Measurements from ENCODE around the gene PARVA. TPM values are rescaled to one million over a fixed set of nuclear protein-coding genes. Genes with fewer than 3 reads are reported as not detected.
"Not testable (repeated sequence)": the region's sequence is repeated elsewhere in the genome, so short reads cannot be mapped to it uniquely, and the experiment has no call there.

PARVA gene
- under 1 TPM; 0.22 to 0.38 TPM for total RNA-seq

- H3K27me3 Mint-ChIP-seq (ENCODE audit: low read depth) = peaks cover 8% of the 10 kb centered on the region
- no peaks in the 10 kb centered on the region for H3K36me3 Mint-ChIP-seq (ENCODE audit: low read depth)
- intact Hi-C loops (cut with micrococcal nuclease) = loop anchor here (5.0 kb wide), 1 partner anchor 295 kb away; the partner anchor contains the start of gene TEAD1
Measured at GRCh38 chr11:12377106-12377823, at the start of gene PARVA. Gene PARVA (plus strand): TSS chr11:12377571. CDS start chr11:12377648, 77 bp downstream.

GRCh38 chr11:12329169-12329568 lies 48.2 kb upstream of the PARVA start:
- no peaks in the 10 kb centered on the region for H3K36me3 Mint-ChIP-seq (ENCODE audit: low read depth)
- CTCF ChIA-PET = interaction anchor here (1.3 kb wide), 1 partner anchor 8 kb away, joined by 3 read pairs; no protein-coding TSS in a partner anchor
- no peak for DNase-seq
- H3K9me3 Mint-ChIP-seq = no peaks in the 10 kb centered on the region
- no peak overlapping the region for H3K4me3 Mint-ChIP-seq
- no peaks in the 10 kb centered on the region for H3K27me3 Mint-ChIP-seq (ENCODE audit: low read depth)
- intact Hi-C loops (cut with micrococcal nuclease) = no loop called here
- H3K4me1 Mint-ChIP-seq (ENCODE audit: low read depth) = peaks cover 3% of the 10 kb centered on the region
- no peak overlapping the region for H3K27ac Mint-ChIP-seq

More at GRCh38 chr11:12377106-12377823, at the start of gene PARVA:
- CTCF ChIA-PET = interaction anchor here (1.1 kb wide), 1 partner anchor 46 kb away, joined by 3 read pairs; no protein-coding TSS in a partner anchor
- Mint-ChIP-seq H3K9me3 (no peaks in the 10 kb centered on the region), H3K4me1 (ENCODE audit: low read depth) (peaks cover 10% of the 10 kb centered on the region), H3K27ac (no peak within 1 kb of the TSS), H3K4me3 (peak within 1 kb of the TSS; percentile 71)
- no peak for DNase-seq

- Mint-ChIP-seq H3K4me1 (ENCODE audit: low read depth) (peaks cover 3% of the 10 kb centered on the region), H3K27me3 (ENCODE audit: low read depth) (no peaks in the 10 kb centered on the region), H3K4me3 (no peak overlapping the region), H3K9me3 (no peaks in the 10 kb centered on the region), H3K27ac (no peak overlapping the region), H3K36me3 (ENCODE audit: low read depth) (no peaks in the 10 kb centered on the region)
- CTCF ChIA-PET = interaction anchor here (0.6 to 4.1 kb wide), 5 partner anchors 9 to 560 kb away, joined by 3 to 54 read pairs (median 4); no protein-coding TSS in a partner anchor
- intact Hi-C loops (cut with micrococcal nuclease) = loop anchor here (10.0 kb wide), 2 partner anchors 485 to 855 kb away; no protein-coding TSS in a partner anchor
- DNase-seq = no peak
Measured at GRCh38 chr11:12329797-12330196, 47.6 kb upstream of the PARVA start.

- H3K4me3 Mint-ChIP-seq = no peak overlapping the region
- intact Hi-C loops (cut with micrococcal nuclease) = loop anchor here (1.0 to 10.0 kb wide), 5 partner anchors 269 to 854 kb away; no protein-coding TSS in a partner anchor
- no peaks in the 10 kb centered on the region for H3K36me3 Mint-ChIP-seq (ENCODE audit: low read depth)
- CTCF ChIA-PET = interaction anchor here (0.6 to 4.1 kb wide), 35 partner anchors 10 to 853 kb away, joined by 3 to 54 read pairs (median 4); no protein-coding TSS in a partner anchor
- H3K27me3 Mint-ChIP-seq (ENCODE audit: low read depth) = no peaks in the 10 kb centered on the region
- no peak for DNase-seq
- no peak overlapping the region for H3K27ac Mint-ChIP-seq
- H3K4me1 Mint-ChIP-seq (ENCODE audit: low read depth) = peaks cover 3% of the 10 kb centered on the region
- no peaks in the 10 kb centered on the region for H3K9me3 Mint-ChIP-seq
Measured at GRCh38 chr11:12330485-12331231, 46.7 kb upstream of the PARVA start.

- CTCF ChIA-PET = interaction anchor here (0.6 to 4.1 kb wide), 35 partner anchors 11 to 852 kb away, joined by 3 to 54 read pairs (median 4); no protein-coding TSS in a partner anchor
- no peaks in the 10 kb centered on the region for H3K36me3 Mint-ChIP-seq (ENCODE audit: low read depth)
- no peak overlapping the region for H3K27ac Mint-ChIP-seq
- no peaks in the 10 kb centered on the region for H3K27me3 Mint-ChIP-seq (ENCODE audit: low read depth)
- no peaks in the 10 kb centered on the region for H3K9me3 Mint-ChIP-seq
- DNase-seq = peak; percentile 89
- H3K4me3 Mint-ChIP-seq = no peak overlapping the region
- intact Hi-C loops (cut with micrococcal nuclease) = loop anchor here (1.0 to 10.0 kb wide), 5 partner anchors 268 to 853 kb away; no protein-coding TSS in a partner anchor
- H3K4me1 Mint-ChIP-seq (ENCODE audit: low read depth) = peaks cover 3% of the 10 kb centered on the region
Measured at GRCh38 chr11:12331239-12331874, 46.0 kb upstream of the PARVA start.

GRCh38 chr11:12343526-12343925 lies 33.8 kb upstream of the PARVA start:
- Mint-ChIP-seq H3K27ac (no peak overlapping the region), H3K27me3 (ENCODE audit: low read depth) (no peaks in the 10 kb centered on the region)

GRCh38 chr11:12353534-12353933 lies 23.8 kb upstream of the PARVA start:
- H3K27ac Mint-ChIP-seq = no peak overlapping the region
- no peak for DNase-seq
- H3K4me1 Mint-ChIP-seq (ENCODE audit: low read depth) = peaks cover 44% of the 10 kb centered on the region
- CTCF ChIA-PET = no interaction called here
- H3K27me3 Mint-ChIP-seq (ENCODE audit: low read depth) = no peaks in the 10 kb centered on the region
- H3K4me3 Mint-ChIP-seq = no peak overlapping the region
- no peaks in the 10 kb centered on the region for H3K9me3 Mint-ChIP-seq
- H3K36me3 Mint-ChIP-seq (ENCODE audit: low read depth) = no peaks in the 10 kb centered on the region
- intact Hi-C loops (cut with micrococcal nuclease) = no loop called here

More at GRCh38 chr11:12343526-12343925, 33.8 kb upstream of the PARVA start:
- intact Hi-C loops (cut with micrococcal nuclease) = no loop called here
- CTCF ChIA-PET = interaction anchor here (0.6 to 1.3 kb wide), 3 partner anchors 12 to 298 kb away, joined by 3 to 4 read pairs (median 3); no protein-coding TSS in a partner anchor
- Mint-ChIP-seq H3K4me3 (no peak overlapping the region), H3K9me3 (peaks cover 4% of the 10 kb centered on the region), H3K4me1 (ENCODE audit: low read depth) (no peaks in the 10 kb centered on the region), H3K36me3 (ENCODE audit: low read depth) (peaks cover 3% of the 10 kb centered on the region)
- DNase-seq = no peak

GRCh38 chr11:12354750-12355545 lies 22.4 kb upstream of the PARVA start:
- CTCF ChIA-PET = interaction anchor here (1.2 kb wide), 1 partner anchor 24 kb away, joined by 6 read pairs; no protein-coding TSS in a partner anchor
- H3K9me3 Mint-ChIP-seq = no peaks in the 10 kb centered on the region
- no peak overlapping the region for H3K4me3 Mint-ChIP-seq
- no peak overlapping the region for H3K27ac Mint-ChIP-seq
- no peaks in the 10 kb centered on the region for H3K36me3 Mint-ChIP-seq (ENCODE audit: low read depth)
- H3K27me3 Mint-ChIP-seq (ENCODE audit: low read depth) = no peaks in the 10 kb centered on the region
- intact Hi-C loops (cut with micrococcal nuclease) = no loop called here
- no peak for DNase-seq
- H3K4me1 Mint-ChIP-seq (ENCODE audit: low read depth) = peaks cover 41% of the 10 kb centered on the region

- Mint-ChIP-seq H3K27ac (no peak overlapping the region), H3K4me3 (no peak overlapping the region), H3K9me3 (no peaks in the 10 kb centered on the region), H3K27me3 (ENCODE audit: low read depth) (no peaks in the 10 kb centered on the region), H3K4me1 (ENCODE audit: low read depth) (peaks cover 54% of the 10 kb centered on the region), H3K36me3 (ENCODE audit: low read depth) (no peaks in the 10 kb centered on the region)
- no peak for DNase-seq
- CTCF ChIA-PET = no interaction called here
- intact Hi-C loops (cut with micrococcal nuclease) = no loop called here
Measured at GRCh38 chr11:12356944-12357655, 20.3 kb upstream of the PARVA start.

GRCh38 chr11:12357697-12358096 lies 19.7 kb upstream of the PARVA start:
- H3K27me3 Mint-ChIP-seq (ENCODE audit: low read depth); H3K4me3 Mint-ChIP-seq; H3K27ac Mint-ChIP-seq; intact Hi-C loops (cut with micrococcal nuclease); H3K9me3 Mint-ChIP-seq; CTCF ChIA-PET; H3K36me3 Mint-ChIP-seq (ENCODE audit: low read depth); DNase-seq: not testable (repeated sequence)
- H3K4me1 Mint-ChIP-seq (ENCODE audit: low read depth) = peaks cover 60% of the 10 kb centered on the region

All from activated naive CD4-positive, alpha-beta T cell treated with anti-CD3 and anti-CD28 coated beads for 36 hours (primary cell).